Endometrial microvascular endothelial cells (primary cell): ENCODE results near the gene NT5C. TPM values are rescaled to one million over a fixed set of nuclear protein-coding genes. Genes with fewer than 3 reads are reported as not detected.

Experiments used
- total RNA-seq: library from RNA; depleted of rRNA; stranded (reverse); fragments of >200 nt; gene quantifications from one replicate; pipeline ENCODE4 v1.2.3, GENCODE V29; 2015; ENCODE audit errors: inconsistent ontology term

NT5C gene
- total RNA-seq, 1 donor from 2014 or later: 47.2 TPM

Other genes with a start within 250 kb of the NT5C start
- gene FADS6, start 238.1 kb downstream of the NT5C start, total RNA-seq: not detected
- not detected for gene USH1G, start 208.5 kb downstream of the NT5C start, total RNA-seq
- gene OTOP2, start 207.5 kb downstream of the NT5C start, total RNA-seq: not detected
- gene OTOP3, start 195.8 kb downstream of the NT5C start, total RNA-seq: not detected
- 5.2 TPM for gene HID1, start 159.0 kb downstream of the NT5C start, total RNA-seq
- gene CDR2L, start 144.1 kb downstream of the NT5C start, total RNA-seq: 15.1 TPM
- 57.1 TPM for gene MRPL58, start 119.1 kb downstream of the NT5C start, total RNA-seq
- 296 TPM for gene ATP5PD, start 84.8 kb downstream of the NT5C start, total RNA-seq
- gene KCTD2, start 84.5 kb downstream of the NT5C start, total RNA-seq: 21.4 TPM
- gene SLC16A5, start 43.8 kb downstream of the NT5C start, total RNA-seq: 4.3 TPM
- 4.2 TPM for gene ARMC7, start 21.8 kb downstream of the NT5C start, total RNA-seq
- gene JPT1, start 22.8 kb upstream of the NT5C start, total RNA-seq: 432 TPM
- gene SUMO2, start 51.2 kb upstream of the NT5C start, total RNA-seq: 83.1 TPM
- 66.9 TPM for gene NUP85, start 73.9 kb upstream of the NT5C start, total RNA-seq
- 31.9 TPM for gene GGA3, start 129.9 kb upstream of the NT5C start, total RNA-seq
- gene MRPS7, start 130.1 kb upstream of the NT5C start, total RNA-seq: 56.1 TPM
- gene MIF4GD, start 139.5 kb upstream of the NT5C start, total RNA-seq: 22.9 TPM
- gene SLC25A19, start 157.7 kb upstream of the NT5C start, total RNA-seq: 27.9 TPM